ENCODE data around the gene DNAH8. TPM values are rescaled to one million over a fixed set of nuclear protein-coding genes. Genes with fewer than 3 reads are reported as not detected.

DNAH8 gene
- total and polyA plus RNA-seq, 9 donors: 0.58 to 4.3 (median 1.5) TPM

GRCh38 chr6:39061588-39061987 lies 346.5 kb downstream of the DNAH8 start:
- H3K27ac ChIP-seq (ENCODE audit: low read length): no peak overlapping the region
- no peaks in the 10 kb centered on the region for H3K36me3 ChIP-seq (ENCODE audit: control insufficient read depth, insufficient read depth, low read length)
- no peaks in the 10 kb centered on the region for H3K4me1 ChIP-seq (ENCODE audit: control insufficient read depth, insufficient read depth, low read length)
- no peaks in the 10 kb centered on the region for H3K9me3 ChIP-seq (replicated peaks; ENCODE audit: control insufficient read depth, low read depth, low read length)
- peaks cover 43% of the 10 kb centered on the region for H3K27me3 ChIP-seq (ENCODE audit: control insufficient read depth, insufficient read depth, low read length)
- no peak for DNase-seq
- no peak overlapping the region for H3K4me3 ChIP-seq (ENCODE audit: low read length)
- 50% methylated on average over 1 of the region's 3 CpGs for WGBS (ENCODE audit: insufficient coverage)

DNA sequence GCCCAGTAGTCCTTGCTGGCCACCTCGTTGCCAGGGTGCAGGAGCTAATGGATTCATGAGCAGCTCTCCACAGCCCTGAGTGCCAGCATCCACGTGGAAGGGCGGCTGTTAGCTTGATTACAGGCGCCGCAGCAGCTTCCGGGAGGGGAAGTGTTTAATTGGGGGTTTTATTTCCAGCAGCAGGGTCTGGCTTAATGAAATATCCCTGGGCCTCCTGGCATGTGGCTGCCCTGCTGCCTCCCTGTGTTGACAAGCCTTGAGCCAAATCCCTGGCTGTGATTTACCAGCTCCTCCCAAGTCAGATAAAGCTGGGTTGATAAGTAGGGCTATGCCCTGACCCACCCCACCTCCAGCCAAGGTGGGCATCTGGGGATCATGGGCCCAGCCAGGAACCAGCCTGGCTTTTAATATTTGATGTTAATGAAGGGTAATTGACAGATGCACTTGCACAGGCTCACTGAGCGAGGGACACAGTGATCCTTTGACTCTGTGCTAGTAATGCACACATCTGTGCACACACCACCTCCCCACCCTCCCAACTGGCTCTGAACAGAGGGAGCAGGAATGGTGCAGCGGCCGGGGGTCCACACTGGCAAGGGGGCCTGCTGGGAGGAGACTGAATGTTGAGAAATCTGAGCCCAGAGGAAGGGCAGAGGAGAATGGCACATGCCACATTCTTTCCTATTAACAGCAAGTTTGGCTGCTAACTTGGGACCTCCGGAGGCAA lies 347.1 kb downstream of the DNAH8 start:
- Histone ChIP-seq H3K27me3 (ENCODE audit: control insufficient read depth, insufficient read depth, low read length) (peaks cover 41% of the 10 kb centered on the region), H3K4me3 (ENCODE audit: low read length) (no peak overlapping the region), H3K4me1 (ENCODE audit: control insufficient read depth, insufficient read depth, low read length) (no peaks in the 10 kb centered on the region), H3K36me3 (ENCODE audit: control insufficient read depth, insufficient read depth, low read length) (no peaks in the 10 kb centered on the region), H3K9me3 (replicated peaks; ENCODE audit: control insufficient read depth, low read depth, low read length) (no peaks in the 10 kb centered on the region), H3K27ac (ENCODE audit: low read length) (no peak overlapping the region)
- DNase-seq: no peak
- 12% methylated on average over 6 of the region's 10 CpGs for WGBS (ENCODE audit: insufficient coverage)

- WGBS (ENCODE audit: insufficient coverage): 63% methylated on average over 1 of the region's 1 CpG
- Histone ChIP-seq H3K9me3 (replicated peaks; ENCODE audit: control insufficient read depth, low read depth, low read length) (no peaks in the 10 kb centered on the region), H3K36me3 (ENCODE audit: control insufficient read depth, insufficient read depth, low read length) (no peaks in the 10 kb centered on the region), H3K4me1 (ENCODE audit: control insufficient read depth, insufficient read depth, low read length) (no peaks in the 10 kb centered on the region), H3K27ac (ENCODE audit: low read length) (no peak overlapping the region), H3K27me3 (ENCODE audit: control insufficient read depth, insufficient read depth, low read length) (peaks cover 46% of the 10 kb centered on the region), H3K4me3 (ENCODE audit: low read length) (no peak overlapping the region)
- no peak for DNase-seq
Observed at GRCh38 chr6:39063526-39063925, 348.4 kb downstream of the DNAH8 start.

GRCh38 chr6:39065561-39065960 lies 350.4 kb downstream of the DNAH8 start:
- 75% methylated on average over 3 of the region's 8 CpGs for WGBS (ENCODE audit: insufficient coverage)
- no peaks in the 10 kb centered on the region for H3K4me1 ChIP-seq (ENCODE audit: control insufficient read depth, insufficient read depth, low read length)
- no peak overlapping the region for H3K4me3 ChIP-seq (ENCODE audit: low read length)

DNA sequence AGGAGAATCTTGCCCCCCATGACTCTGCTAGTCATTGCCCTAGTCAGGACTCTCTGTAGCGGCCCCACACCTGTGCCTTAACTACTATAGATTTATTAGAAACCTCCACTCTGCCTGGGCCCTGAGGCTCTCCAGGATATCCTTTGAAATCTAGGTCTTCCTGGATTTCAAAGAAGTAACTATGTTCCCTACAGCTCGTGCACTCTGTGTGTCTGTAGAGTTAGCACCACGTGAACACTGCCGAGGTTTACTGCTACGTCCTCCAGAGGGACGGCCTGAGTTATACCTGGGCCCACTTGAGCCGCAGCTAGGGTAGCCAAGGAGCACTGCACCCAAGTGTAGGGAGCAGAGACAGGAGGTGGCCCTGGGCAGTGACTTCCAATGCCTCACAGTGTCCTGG lies 353.3 kb downstream of the DNAH8 start:
- no peak for DNase-seq
- H3K27me3 ChIP-seq (ENCODE audit: control insufficient read depth, insufficient read depth, low read length): peaks cover 10% of the 10 kb centered on the region
- no peak overlapping the region for H3K4me3 ChIP-seq (ENCODE audit: low read length)
- no peaks in the 10 kb centered on the region for H3K4me1 ChIP-seq (ENCODE audit: control insufficient read depth, insufficient read depth, low read length)
- H3K9me3 ChIP-seq (replicated peaks; ENCODE audit: control insufficient read depth, low read depth, low read length): no peaks in the 10 kb centered on the region
- no peak overlapping the region for H3K27ac ChIP-seq (ENCODE audit: low read length)
- no peaks in the 10 kb centered on the region for H3K36me3 ChIP-seq (ENCODE audit: control insufficient read depth, insufficient read depth, low read length)
- WGBS (ENCODE audit: insufficient coverage): 61% methylated on average over 7 of the region's 7 CpGs

More at GRCh38 chr6:39065561-39065960, 350.4 kb downstream of the DNAH8 start:
- no peaks in the 10 kb centered on the region for H3K9me3 ChIP-seq (replicated peaks; ENCODE audit: control insufficient read depth, low read depth, low read length)
- no peak overlapping the region for H3K27ac ChIP-seq (ENCODE audit: low read length)
- H3K27me3 ChIP-seq (ENCODE audit: control insufficient read depth, insufficient read depth, low read length): peaks cover 33% of the 10 kb centered on the region
- no peak for DNase-seq
- H3K36me3 ChIP-seq (ENCODE audit: control insufficient read depth, insufficient read depth, low read length): no peaks in the 10 kb centered on the region

GRCh38 chr6:39072830-39073229 lies 357.7 kb downstream of the DNAH8 start:
- Histone ChIP-seq H3K4me3 (ENCODE audit: low read length) (no peak overlapping the region), H3K4me1 (ENCODE audit: control insufficient read depth, insufficient read depth, low read length) (no peaks in the 10 kb centered on the region), H3K9me3 (replicated peaks; ENCODE audit: control insufficient read depth, low read depth, low read length) (no peaks in the 10 kb centered on the region), H3K27ac (ENCODE audit: low read length) (no peak overlapping the region), H3K36me3 (ENCODE audit: control insufficient read depth, insufficient read depth, low read length) (no peaks in the 10 kb centered on the region), H3K27me3 (ENCODE audit: control insufficient read depth, insufficient read depth, low read length) (peaks cover 7% of the 10 kb centered on the region)
- 95% methylated on average over 8 of the region's 9 CpGs for WGBS (ENCODE audit: insufficient coverage)
- no peak for DNase-seq

DNA sequence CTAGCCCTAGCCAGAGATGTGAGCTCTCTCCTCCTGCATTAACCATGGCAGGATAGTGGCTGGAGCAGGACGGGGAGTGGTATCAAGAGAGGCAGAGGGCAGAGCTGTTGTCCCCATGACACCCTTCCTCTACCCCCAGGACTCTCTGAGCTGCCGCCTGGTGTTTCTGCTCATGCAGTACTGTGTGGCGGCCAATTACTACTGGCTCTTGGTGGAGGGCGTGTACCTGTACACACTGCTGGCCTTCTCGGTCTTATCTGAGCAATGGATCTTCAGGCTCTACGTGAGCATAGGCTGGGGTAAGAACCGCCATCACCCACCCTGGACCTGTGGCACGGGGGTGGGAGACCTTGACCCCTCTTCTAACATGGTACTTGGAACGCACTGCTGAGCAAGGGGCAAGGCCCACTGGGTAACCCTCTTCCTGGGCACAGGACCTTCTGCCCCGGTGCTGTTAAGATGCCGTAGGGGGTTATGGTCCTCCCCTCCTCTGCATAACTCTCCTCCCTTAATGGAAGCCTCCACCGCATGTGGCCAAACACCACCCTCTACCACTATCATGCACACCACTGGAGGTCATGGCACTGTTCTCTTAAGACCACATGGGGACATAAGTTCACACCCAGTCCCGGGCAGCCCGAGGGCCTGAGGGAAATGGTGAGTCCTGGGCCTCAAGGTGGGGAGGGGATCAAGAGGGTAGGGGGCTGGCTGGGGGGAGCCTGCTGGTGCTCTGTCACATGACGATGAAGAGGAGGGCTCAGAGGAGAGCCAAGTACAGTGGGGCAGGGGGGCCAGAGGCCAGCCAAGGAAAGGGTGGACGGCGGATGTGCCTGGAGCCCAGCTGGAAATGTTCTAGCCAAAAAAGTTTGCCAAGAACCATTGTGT lies 358.6 kb downstream of the DNAH8 start:
- H3K9me3 ChIP-seq (replicated peaks; ENCODE audit: control insufficient read depth, low read depth, low read length): no peaks in the 10 kb centered on the region
- H3K36me3 ChIP-seq (ENCODE audit: control insufficient read depth, insufficient read depth, low read length): no peaks in the 10 kb centered on the region
- no peak overlapping the region for H3K4me3 ChIP-seq (ENCODE audit: low read length)
- WGBS (ENCODE audit: insufficient coverage): 82% methylated on average over 14 of the region's 17 CpGs
- H3K4me1 ChIP-seq (ENCODE audit: control insufficient read depth, insufficient read depth, low read length): no peaks in the 10 kb centered on the region
- H3K27ac ChIP-seq (ENCODE audit: low read length): no peak overlapping the region
- peaks cover under 1% of the 10 kb centered on the region for H3K27me3 ChIP-seq (ENCODE audit: control insufficient read depth, insufficient read depth, low read length)
- peak; percentile 5 for DNase-seq

DNA sequence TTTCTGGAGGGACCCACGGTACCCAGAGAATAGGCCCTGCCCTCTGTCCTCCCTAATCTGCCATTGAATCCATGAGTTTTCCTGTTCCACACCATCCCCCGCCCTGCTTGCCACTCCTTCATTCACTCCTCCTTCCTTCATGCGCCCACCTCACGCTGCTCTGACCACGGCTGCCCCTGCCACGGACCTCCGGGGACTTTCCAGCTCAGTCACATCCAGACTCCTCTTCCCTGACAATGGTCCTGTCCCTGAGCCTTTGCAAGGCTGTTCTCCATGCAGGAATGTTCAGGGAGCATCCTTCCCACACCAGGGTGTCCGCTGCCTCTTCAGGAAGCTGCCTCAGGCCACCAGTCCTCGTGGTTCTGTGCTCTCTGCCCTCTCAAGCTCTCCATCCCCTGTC lies 359.4 kb downstream of the DNAH8 start:
- Histone ChIP-seq H3K27me3 (ENCODE audit: control insufficient read depth, insufficient read depth, low read length) (no peaks in the 10 kb centered on the region), H3K4me3 (ENCODE audit: low read length) (no peak overlapping the region), H3K27ac (ENCODE audit: low read length) (no peak overlapping the region), H3K36me3 (ENCODE audit: control insufficient read depth, insufficient read depth, low read length) (no peaks in the 10 kb centered on the region), H3K4me1 (ENCODE audit: control insufficient read depth, insufficient read depth, low read length) (no peaks in the 10 kb centered on the region), H3K9me3 (replicated peaks; ENCODE audit: control insufficient read depth, low read depth, low read length) (no peaks in the 10 kb centered on the region)
- DNase-seq: no peak
- 77% methylated on average over 9 of the region's 9 CpGs for WGBS (ENCODE audit: insufficient coverage)

DNA sequence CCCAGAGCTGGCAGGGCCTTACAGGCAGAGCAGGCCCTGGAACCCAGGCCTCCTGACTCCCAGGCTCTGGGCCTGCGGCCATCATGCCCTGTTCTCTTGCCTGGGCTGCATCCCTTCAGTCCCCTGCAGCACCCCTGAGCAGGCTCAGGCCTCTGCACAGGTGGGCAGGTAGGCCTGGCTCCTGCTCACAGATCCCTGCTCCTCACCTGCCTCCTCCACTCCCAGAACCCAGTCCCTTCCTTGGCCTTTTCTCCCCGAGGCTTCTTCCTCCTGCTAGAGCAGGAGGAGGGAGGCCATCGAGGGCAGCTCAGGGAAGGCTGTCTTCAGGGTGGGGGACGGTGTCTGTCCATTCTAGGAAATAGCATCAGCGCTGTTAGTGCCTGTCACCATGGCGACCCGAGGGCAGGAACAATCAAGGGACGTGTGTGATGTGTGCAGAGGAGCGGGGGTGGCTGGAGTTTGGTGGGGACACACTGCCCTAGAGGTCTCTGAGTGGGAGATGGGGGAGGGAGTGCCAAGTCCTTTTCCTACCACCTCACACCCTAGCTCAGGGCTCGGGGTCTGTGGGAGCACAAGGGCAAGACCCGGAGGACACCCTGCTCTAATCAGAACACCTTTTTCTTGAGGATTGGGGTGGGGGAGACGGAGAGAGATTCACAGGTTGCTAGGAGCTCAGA lies 360.0 kb downstream of the DNAH8 start:
- 72% methylated on average over 2 of the region's 12 CpGs for WGBS (ENCODE audit: insufficient coverage)
- no peak for DNase-seq
- no peaks in the 10 kb centered on the region for H3K9me3 ChIP-seq (replicated peaks; ENCODE audit: control insufficient read depth, low read depth, low read length)
- no peaks in the 10 kb centered on the region for H3K36me3 ChIP-seq (ENCODE audit: control insufficient read depth, insufficient read depth, low read length)
- no peaks in the 10 kb centered on the region for H3K4me1 ChIP-seq (ENCODE audit: control insufficient read depth, insufficient read depth, low read length)
- H3K27me3 ChIP-seq (ENCODE audit: control insufficient read depth, insufficient read depth, low read length): no peaks in the 10 kb centered on the region
- no peak overlapping the region for H3K4me3 ChIP-seq (ENCODE audit: low read length)
- H3K27ac ChIP-seq (ENCODE audit: low read length): no peak overlapping the region
